Umbilical cord (tissue), 2 donors: Measurements from ENCODE around the gene SRL. TPM values are rescaled to one million over a fixed set of nuclear protein-coding genes. Genes with fewer than 3 reads are reported as not detected.
"Not testable (repeated sequence)": the region's sequence is repeated elsewhere in the genome, so short reads cannot be mapped to it uniquely, and the experiment has no call there.

ENCODE experiments used
- DNase-seq: peaks from one replicate; pipeline ENCODE4 v3.0.0-alpha.2; 2015; ENCODE audit warnings: low spot score
- total RNA-seq: library from RNA; depleted of rRNA; stranded (reverse); fragments of >200 nt; gene quantifications from one replicate; pipeline ENCODE4 v1.2.3, GENCODE V29; 2014; ENCODE audit warnings: low replicate concordance; ENCODE audit not compliant: insufficient read depth

SRL gene
- total RNA-seq, 1 donor from 2014 or later: 1.4 TPM

- DNase-seq: peak; percentile 25
Measured at GRCh38 chr16:4166821-4167220, 75.1 kb downstream of the SRL start.

- no peak for DNase-seq
Measured at GRCh38 chr16:4160658-4161430, 81.0 kb downstream of the SRL start.

- DNase-seq: no peak
Measured at GRCh38 chr16:4159726-4160125, 82.2 kb downstream of the SRL start.

GRCh38 chr16:4158143-4159093 is 83.5 kb downstream of the SRL start:
- DNase-seq: no peak

- DNase-seq: no peak
Measured at GRCh38 chr16:4157376-4157825, 84.5 kb downstream of the SRL start.

- not testable (repeated sequence) for DNase-seq
Measured at GRCh38 chr16:4156503-4156902, 85.4 kb downstream of the SRL start.

- not testable (repeated sequence) for DNase-seq
Measured at GRCh38 chr16:4153364-4153763, 88.5 kb downstream of the SRL start.

GRCh38 chr16:4152267-4152666 is 89.6 kb downstream of the SRL start:
- no peak for DNase-seq

GRCh38 chr16:4147236-4147635 is 94.6 kb downstream of the SRL start:
- no peak for DNase-seq

- DNase-seq: no peak
Measured at GRCh38 chr16:4142268-4142667, 99.6 kb downstream of the SRL start.

GRCh38 chr16:4141604-4142003 is 100.3 kb downstream of the SRL start:
- no peak for DNase-seq

- peak; percentile 74 for DNase-seq
Measured at GRCh38 chr16:4140652-4141051, 101.2 kb downstream of the SRL start.

- DNase-seq: no peak
Measured at GRCh38 chr16:4139968-4140367, 101.9 kb downstream of the SRL start.

Other genes starting within 250 kb of the SRL start
- 19.0 TPM for gene ADCY9, start 125.6 kb downstream of the SRL start, total RNA-seq
- gene TFAP4, start 30.9 kb upstream of the SRL start, total RNA-seq: 24.8 TPM
- 8.9 TPM for gene GLIS2, start 74.0 kb upstream of the SRL start, total RNA-seq
- gene PAM16, start 109.2 kb upstream of the SRL start, total RNA-seq: 1.7 TPM
- gene VASN, start 129.8 kb upstream of the SRL start, total RNA-seq: 57.3 TPM
- 53.2 TPM for gene CORO7, start 174.5 kb upstream of the SRL start, total RNA-seq
- 17.1 TPM for gene DNAJA3, start 183.8 kb upstream of the SRL start, total RNA-seq
- gene NMRAL1, start 232.5 kb upstream of the SRL start, total RNA-seq: 17.1 TPM
- 32.3 TPM for gene HMOX2, start 234.3 kb upstream of the SRL start, total RNA-seq